Endothelial cell of umbilical vein (primary cell): ENCODE results near the gene SLC7A4.

Experiments
- EZH2 ChIP-seq: IDR thresholded peaks from 2 replicates; pipeline ENCODE4 v1.6.1; 2012; ENCODE audit warnings: borderline replicate concordance, low read depth, mild to moderate bottlenecking, moderate library complexity, low read length, inconsistent platforms; ENCODE audit not compliant: severe bottlenecking
- POLR2A ChIP-seq: IDR thresholded peaks from 2 replicates; pipeline ENCODE4 v1.6.1; 2012; ENCODE audit warnings: low read depth, mild to moderate bottlenecking, control low read depth, low read length
- POLR2AphosphoS5 ChIP-seq: IDR thresholded peaks from 2 replicates; pipeline ENCODE4 v1.6.1; 2012; ENCODE audit warnings: low read depth, mild to moderate bottlenecking, control low read depth, low read length, moderate library complexity; ENCODE audit not compliant: insufficient read depth
- TF ChIP-seq, protein P1 (sequence below), 2 donors: IDR thresholded peaks; 1 replicate in 1 of 2; 2 replicates in 1 of 2; pipeline ENCODE4 v1.5.1; 2011; ENCODE audit warnings: low read length in 2 of 2, mild to moderate bottlenecking in 2 of 2, moderate library complexity in 2 of 2, control low read depth in 1 of 2, inconsistent platforms in 1 of 2, low read depth in 1 of 2; ENCODE audit not compliant: insufficient read depth in 1 of 2; ENCODE audit errors: extremely low read depth in 1 of 2

DNA sequence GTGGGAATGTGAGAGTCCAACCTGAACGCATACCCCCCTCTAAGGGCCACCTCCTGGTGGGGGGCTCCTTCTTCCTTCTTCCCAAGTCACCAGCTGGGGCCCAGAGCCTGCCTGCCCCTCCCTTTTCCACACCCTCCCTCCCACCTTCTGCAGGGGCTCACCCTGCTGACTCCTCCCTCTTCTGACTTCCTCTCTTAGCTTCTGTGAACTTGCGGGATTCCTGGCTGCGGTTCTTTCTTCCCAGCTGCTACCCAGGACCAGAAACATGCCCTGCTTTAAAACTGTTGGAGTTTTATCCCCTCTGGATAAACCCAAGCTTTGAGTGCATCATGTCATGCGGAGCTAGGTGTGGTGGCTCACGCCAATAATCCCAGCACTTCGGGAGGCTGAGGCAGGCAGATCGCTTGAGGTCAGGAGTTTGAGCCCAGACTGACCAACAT lies 23.5 kb upstream of the SLC7A4 start:
- TF ChIP-seq, protein P1, sequence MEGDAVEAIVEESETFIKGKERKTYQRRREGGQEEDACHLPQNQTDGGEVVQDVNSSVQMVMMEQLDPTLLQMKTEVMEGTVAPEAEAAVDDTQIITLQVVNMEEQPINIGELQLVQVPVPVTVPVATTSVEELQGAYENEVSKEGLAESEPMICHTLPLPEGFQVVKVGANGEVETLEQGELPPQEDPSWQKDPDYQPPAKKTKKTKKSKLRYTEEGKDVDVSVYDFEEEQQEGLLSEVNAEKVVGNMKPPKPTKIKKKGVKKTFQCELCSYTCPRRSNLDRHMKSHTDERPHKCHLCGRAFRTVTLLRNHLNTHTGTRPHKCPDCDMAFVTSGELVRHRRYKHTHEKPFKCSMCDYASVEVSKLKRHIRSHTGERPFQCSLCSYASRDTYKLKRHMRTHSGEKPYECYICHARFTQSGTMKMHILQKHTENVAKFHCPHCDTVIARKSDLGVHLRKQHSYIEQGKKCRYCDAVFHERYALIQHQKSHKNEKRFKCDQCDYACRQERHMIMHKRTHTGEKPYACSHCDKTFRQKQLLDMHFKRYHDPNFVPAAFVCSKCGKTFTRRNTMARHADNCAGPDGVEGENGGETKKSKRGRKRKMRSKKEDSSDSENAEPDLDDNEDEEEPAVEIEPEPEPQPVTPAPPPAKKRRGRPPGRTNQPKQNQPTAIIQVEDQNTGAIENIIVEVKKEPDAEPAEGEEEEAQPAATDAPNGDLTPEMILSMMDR (IDR thresholded peaks at IDR 0.05; ENCODE audit: extremely low read depth in 1 of 2, insufficient read depth in 1 of 2, low read depth in 1 of 2, low read length in 2 of 2), result no peak
- TF ChIP-seq POLR2A, result no peak
- no peak for TF ChIP-seq POLR2AphosphoS5
- TF ChIP-seq EZH2, result no peak
